NB4 (cell line): ENCODE data around the gene FYCO1.

ENCODE experiments used
- MYC ChIP-seq: IDR thresholded peaks from 2 replicates; pipeline ENCODE4 v1.6.1; 2011; ENCODE audit warnings: low read depth, low read length
- POLR2A ChIP-seq: IDR thresholded peaks from 2 replicates; pipeline ENCODE4 v1.6.1; 2011; ENCODE audit warnings: mild to moderate bottlenecking; ENCODE audit not compliant: insufficient read length; ENCODE audit errors: extremely low read depth
- TF ChIP-seq, protein P1 (sequence below): IDR thresholded peaks from one replicate; pipeline ENCODE4 v1.5.1; 2012; ENCODE audit warnings: low read depth, low read length
- TF ChIP-seq, protein P2 (sequence below): IDR thresholded peaks from 2 replicates; pipeline ENCODE4 v1.6.1; 2011; ENCODE audit warnings: low read depth, low read length

DNA sequence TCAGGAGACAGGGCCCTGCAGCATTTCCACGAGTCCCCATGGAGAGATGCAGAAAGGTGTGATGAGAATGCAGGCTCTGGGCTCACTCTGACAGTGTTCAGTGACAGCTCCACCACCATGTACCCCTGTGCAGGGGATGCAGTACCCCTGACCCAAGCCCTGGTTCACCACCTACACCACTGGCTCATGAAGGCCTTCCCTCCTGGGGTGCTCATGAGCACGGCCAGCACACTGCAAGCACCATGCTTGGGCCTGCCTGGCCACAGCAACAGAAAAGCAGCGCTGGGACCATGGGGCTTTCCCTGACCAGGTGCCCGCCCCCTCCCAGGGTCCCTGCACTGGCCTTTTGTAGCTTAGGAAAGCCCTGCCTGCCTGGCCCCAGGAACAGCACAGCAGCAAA is 46.2 kb downstream of the FYCO1 start:
- TF ChIP-seq, protein P1, sequence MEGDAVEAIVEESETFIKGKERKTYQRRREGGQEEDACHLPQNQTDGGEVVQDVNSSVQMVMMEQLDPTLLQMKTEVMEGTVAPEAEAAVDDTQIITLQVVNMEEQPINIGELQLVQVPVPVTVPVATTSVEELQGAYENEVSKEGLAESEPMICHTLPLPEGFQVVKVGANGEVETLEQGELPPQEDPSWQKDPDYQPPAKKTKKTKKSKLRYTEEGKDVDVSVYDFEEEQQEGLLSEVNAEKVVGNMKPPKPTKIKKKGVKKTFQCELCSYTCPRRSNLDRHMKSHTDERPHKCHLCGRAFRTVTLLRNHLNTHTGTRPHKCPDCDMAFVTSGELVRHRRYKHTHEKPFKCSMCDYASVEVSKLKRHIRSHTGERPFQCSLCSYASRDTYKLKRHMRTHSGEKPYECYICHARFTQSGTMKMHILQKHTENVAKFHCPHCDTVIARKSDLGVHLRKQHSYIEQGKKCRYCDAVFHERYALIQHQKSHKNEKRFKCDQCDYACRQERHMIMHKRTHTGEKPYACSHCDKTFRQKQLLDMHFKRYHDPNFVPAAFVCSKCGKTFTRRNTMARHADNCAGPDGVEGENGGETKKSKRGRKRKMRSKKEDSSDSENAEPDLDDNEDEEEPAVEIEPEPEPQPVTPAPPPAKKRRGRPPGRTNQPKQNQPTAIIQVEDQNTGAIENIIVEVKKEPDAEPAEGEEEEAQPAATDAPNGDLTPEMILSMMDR, result no peak
- no peak for TF ChIP-seq POLR2A
- TF ChIP-seq MYC, result no peak
- TF ChIP-seq, protein P2, sequence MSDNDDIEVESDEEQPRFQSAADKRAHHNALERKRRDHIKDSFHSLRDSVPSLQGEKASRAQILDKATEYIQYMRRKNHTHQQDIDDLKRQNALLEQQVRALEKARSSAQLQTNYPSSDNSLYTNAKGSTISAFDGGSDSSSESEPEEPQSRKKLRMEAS, result no peak
